Nephron (organoid): ENCODE results near the gene TRIL.

Experiments
- H3K27ac Mint-ChIP-seq, 3 experiments: 2 replicates each; pipeline ENCODE4 v1.8.0; 2020; ENCODE audit warnings: mixed read lengths in 3 of 3, mild to moderate bottlenecking in 2 of 3, moderate library complexity in 1 of 3
- H3K27me3 Mint-ChIP-seq: 2 replicates; pipeline ENCODE4 v1.8.0; 2021; ENCODE audit warnings: low read depth, mild to moderate bottlenecking, moderate library complexity, mixed read lengths
- H3K36me3 Mint-ChIP-seq: 2 replicates; pipeline ENCODE4 v1.8.0; 2020; ENCODE audit warnings: low read depth, mixed read lengths
- H3K4me1 Mint-ChIP-seq: 2 replicates; pipeline ENCODE4 v1.8.0; 2020; ENCODE audit warnings: mixed read lengths
- H3K4me3 Mint-ChIP-seq, 3 experiments: 2 replicates each; pipeline ENCODE4 v1.8.0; 2020; ENCODE audit warnings: mild to moderate bottlenecking in 3 of 3, mixed read lengths in 3 of 3, moderate library complexity in 2 of 3
- H3K9me3 Mint-ChIP-seq: 2 replicates; pipeline ENCODE4 v1.8.0; 2020; ENCODE audit warnings: mixed read lengths
- TF ChIP-seq, protein P1 (sequence below), 3 experiments: fragments of 200-600 bp; sonication (generic); IDR thresholded peaks; one replicate each; pipeline ENCODE4 v1.5.0; 2021; ENCODE audit warnings: antibody characterized with exemption in 3 of 3; ENCODE audit not compliant: unreplicated experiment in 3 of 3

The TRIL gene

DNA sequence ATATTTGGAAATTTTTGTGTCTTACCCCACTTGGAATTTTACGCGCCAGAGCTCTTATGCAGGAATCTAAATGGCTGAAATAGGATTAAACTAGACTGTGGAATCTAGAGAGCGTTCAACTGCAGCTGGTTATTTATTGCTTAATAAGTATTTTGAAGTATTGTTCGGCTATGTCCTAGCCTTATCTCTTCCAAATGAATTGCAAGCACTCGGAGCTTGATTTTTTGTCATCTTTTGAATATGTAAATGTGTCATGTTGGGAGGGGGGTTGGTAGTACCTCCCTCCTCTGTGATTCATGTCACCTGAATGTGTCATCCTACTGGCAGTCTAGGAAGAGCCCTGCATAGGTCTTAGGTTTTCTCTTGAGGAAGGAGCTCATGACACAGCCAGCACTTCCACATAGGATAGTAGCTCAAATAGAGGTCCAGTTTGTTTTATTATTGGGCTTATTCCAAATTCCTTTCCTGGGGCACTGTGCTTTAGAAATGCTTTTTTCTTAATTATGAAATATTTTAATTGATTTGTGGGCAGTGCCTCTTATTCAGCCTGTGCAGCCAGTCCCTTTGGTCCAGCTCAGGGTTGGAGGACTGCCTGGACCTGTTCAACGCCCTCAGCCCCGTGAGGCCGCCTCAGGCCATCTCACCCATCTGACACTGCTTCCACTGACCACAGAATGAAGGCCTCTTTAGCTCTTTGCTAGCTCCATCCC is 22.5 kb upstream of the TRIL start:
- no peaks in the 10 kb centered on the region for H3K9me3 Mint-ChIP-seq
- H3K27ac Mint-ChIP-seq = peak overlapping the region; percentile 4 to 24 (median 23)
- peaks cover 4% of the 10 kb centered on the region for H3K36me3 Mint-ChIP-seq
- no peaks in the 10 kb centered on the region for H3K27me3 Mint-ChIP-seq
- H3K4me3 Mint-ChIP-seq = no peak overlapping the region
- TF ChIP-seq, protein P1, sequence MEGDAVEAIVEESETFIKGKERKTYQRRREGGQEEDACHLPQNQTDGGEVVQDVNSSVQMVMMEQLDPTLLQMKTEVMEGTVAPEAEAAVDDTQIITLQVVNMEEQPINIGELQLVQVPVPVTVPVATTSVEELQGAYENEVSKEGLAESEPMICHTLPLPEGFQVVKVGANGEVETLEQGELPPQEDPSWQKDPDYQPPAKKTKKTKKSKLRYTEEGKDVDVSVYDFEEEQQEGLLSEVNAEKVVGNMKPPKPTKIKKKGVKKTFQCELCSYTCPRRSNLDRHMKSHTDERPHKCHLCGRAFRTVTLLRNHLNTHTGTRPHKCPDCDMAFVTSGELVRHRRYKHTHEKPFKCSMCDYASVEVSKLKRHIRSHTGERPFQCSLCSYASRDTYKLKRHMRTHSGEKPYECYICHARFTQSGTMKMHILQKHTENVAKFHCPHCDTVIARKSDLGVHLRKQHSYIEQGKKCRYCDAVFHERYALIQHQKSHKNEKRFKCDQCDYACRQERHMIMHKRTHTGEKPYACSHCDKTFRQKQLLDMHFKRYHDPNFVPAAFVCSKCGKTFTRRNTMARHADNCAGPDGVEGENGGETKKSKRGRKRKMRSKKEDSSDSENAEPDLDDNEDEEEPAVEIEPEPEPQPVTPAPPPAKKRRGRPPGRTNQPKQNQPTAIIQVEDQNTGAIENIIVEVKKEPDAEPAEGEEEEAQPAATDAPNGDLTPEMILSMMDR (IDR thresholded peaks at IDR 0.05; ENCODE audit: unreplicated experiment in 3 of 3) = no peak
- H3K4me1 Mint-ChIP-seq = peaks cover 41% of the 10 kb centered on the region

DNA sequence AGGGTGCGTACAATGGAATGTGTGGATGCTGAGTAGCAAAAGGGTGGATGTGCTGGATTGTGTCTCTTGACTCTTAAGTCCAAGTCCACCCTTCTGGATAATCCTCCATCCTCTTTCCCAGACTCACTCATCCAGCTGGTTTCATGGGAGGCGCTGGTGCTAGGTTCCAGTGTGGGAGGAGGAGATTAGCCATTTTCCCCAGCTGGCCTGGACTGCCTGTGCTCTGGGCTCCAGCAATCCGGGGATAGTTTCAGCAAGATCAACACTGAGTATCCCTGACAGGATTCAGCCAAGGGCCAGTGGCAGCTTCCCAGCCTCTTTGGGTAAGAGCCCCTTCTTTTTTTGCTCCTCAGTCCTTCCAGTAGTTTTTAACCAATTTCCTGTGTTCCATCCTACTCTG is 21.6 kb upstream of the TRIL start:
- H3K4me3 Mint-ChIP-seq = no peak overlapping the region
- peaks cover 4% of the 10 kb centered on the region for H3K36me3 Mint-ChIP-seq

DNA sequence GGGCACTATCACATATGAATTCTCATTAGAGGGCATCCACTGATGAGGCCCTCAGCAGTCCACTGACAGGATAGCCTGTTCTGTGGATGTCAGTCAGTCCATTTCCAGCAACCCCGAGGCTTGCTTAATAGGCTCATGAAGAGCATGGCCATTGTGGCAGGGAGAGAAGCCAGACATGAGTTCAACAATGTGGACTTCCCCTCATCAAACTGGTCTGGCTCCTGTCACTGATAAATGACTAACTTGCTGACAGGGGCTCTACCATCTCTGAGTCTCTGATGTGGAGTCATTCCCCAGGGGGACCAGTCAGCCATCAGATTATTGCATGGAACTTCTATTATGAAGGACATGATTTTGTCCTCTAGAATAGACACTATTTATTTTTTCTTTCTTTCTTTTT is 19.8 kb upstream of the TRIL start:
- H3K4me1 Mint-ChIP-seq = peaks cover 22% of the 10 kb centered on the region
- peaks cover 15% of the 10 kb centered on the region for H3K9me3 Mint-ChIP-seq
- peaks cover 16% of the 10 kb centered on the region for H3K36me3 Mint-ChIP-seq
- TF ChIP-seq, protein P1 (IDR thresholded peaks at IDR 0.05; ENCODE audit: unreplicated experiment in 3 of 3) = no peak
- H3K27ac Mint-ChIP-seq = no peak overlapping the region
- peaks cover 7% of the 10 kb centered on the region for H3K27me3 Mint-ChIP-seq
- no peak overlapping the region for H3K4me3 Mint-ChIP-seq

More for the DNA sequence above, 21.6 kb upstream of the TRIL start:
- Mint-ChIP-seq H3K9me3 (peaks cover 4% of the 10 kb centered on the region), H3K27ac (peak overlapping the region in 1 of 3 experiments; percentile 16), H3K27me3 (no peaks in the 10 kb centered on the region), H3K4me1 (peaks cover 35% of the 10 kb centered on the region)
- TF ChIP-seq, protein P1 (IDR thresholded peaks at IDR 0.05; ENCODE audit: unreplicated experiment in 3 of 3) = no peak

DNA sequence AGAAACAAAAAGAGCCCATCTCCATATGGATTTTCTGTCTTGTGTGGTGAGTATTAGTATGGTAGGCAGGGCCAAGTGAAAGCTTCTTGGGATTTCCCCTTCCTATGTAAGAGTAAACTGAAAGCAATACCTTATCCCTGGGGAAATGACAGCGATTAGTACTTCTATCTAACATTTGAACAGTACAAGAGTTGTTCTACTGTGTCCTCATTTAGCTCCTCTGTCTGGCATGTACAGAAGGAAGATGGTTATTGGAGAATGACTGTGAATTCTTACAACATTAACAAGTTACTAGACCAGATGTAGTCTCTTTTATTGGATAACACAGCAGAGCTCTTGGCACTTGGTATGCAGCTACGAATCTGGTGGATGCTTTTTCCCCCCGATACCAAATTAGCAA is 17.9 kb upstream of the TRIL start:
- Mint-ChIP-seq H3K27ac (no peak overlapping the region), H3K36me3 (peaks cover 23% of the 10 kb centered on the region), H3K27me3 (peaks cover 7% of the 10 kb centered on the region), H3K4me3 (no peak overlapping the region), H3K4me1 (peaks cover 16% of the 10 kb centered on the region), H3K9me3 (peaks cover 22% of the 10 kb centered on the region)
- TF ChIP-seq, protein P1 (IDR thresholded peaks at IDR 0.05; ENCODE audit: unreplicated experiment in 3 of 3) = no peak

DNA sequence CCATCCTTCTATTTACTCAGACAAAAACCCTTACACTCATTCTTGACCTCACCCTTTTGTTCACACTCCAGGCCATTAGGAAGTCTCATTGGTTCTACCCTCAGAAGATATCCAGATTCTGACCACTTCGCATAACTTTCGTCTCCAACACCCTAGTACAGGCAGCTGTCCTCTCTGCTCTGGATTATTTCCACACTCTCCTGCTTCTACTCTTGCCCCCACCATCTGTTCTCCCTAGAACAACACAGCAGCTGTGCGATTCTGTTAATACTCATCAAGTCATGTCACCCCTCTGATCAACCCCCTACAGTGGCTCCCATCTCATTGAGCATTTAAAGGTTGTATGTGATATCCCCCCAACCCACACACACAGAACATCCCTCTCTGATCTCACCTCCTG is 15.5 kb upstream of the TRIL start:
- no peak overlapping the region for H3K27ac Mint-ChIP-seq
- TF ChIP-seq, protein P1 (IDR thresholded peaks at IDR 0.05; ENCODE audit: unreplicated experiment in 3 of 3) = no peak
- H3K4me3 Mint-ChIP-seq = no peak overlapping the region
- peaks cover 7% of the 10 kb centered on the region for H3K27me3 Mint-ChIP-seq
- peaks cover 29% of the 10 kb centered on the region for H3K36me3 Mint-ChIP-seq
- H3K9me3 Mint-ChIP-seq = peaks cover 26% of the 10 kb centered on the region
- H3K4me1 Mint-ChIP-seq = no peaks in the 10 kb centered on the region

DNA sequence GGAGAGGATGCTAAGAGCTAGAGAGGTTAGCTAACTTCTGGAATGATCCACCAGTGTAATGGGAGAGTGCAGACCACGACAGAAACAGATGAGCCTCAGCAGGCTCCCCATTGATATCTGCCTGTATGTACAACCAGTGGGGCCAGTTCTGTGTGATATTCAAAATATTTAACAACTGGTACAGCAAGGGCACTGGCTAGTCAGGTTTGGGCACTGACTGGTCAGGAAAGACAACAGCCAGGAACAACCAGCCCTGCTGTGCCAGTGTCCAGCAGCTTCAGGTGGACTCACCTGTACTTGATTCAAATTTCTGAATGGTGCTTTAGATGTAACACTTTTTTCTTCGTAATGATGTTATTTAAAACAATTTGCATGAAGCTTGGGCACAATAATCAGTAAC is 5.9 kb upstream of the TRIL start:
- Mint-ChIP-seq H3K4me1 (peaks cover 17% of the 10 kb centered on the region), H3K27me3 (no peaks in the 10 kb centered on the region), H3K27ac (no peak overlapping the region), H3K36me3 (peaks cover 6% of the 10 kb centered on the region), H3K9me3 (no peaks in the 10 kb centered on the region), H3K4me3 (no peak overlapping the region)
- TF ChIP-seq, protein P1 (IDR thresholded peaks at IDR 0.05; ENCODE audit: unreplicated experiment in 3 of 3) = no peak
